Thoracic aorta endothelial cell (primary cell): ENCODE data around the gene TPM2. TPM values are rescaled to one million over a fixed set of nuclear protein-coding genes. Genes with fewer than 3 reads are reported as not detected.

Source experiments
- small RNA-seq: library from RNA; depleted of rRNA; stranded (forward); fragments of <200 nt; gene quantifications from one replicate; pipeline ENCODE3, GENCODE V24; 2012
- total RNA-seq: library from RNA; depleted of rRNA; stranded (reverse); fragments of >200 nt; gene quantifications from 2 replicates; pipeline ENCODE4 v1.2.3, GENCODE V29; 2012

TPM2 gene
- total RNA-seq = 122 and 178 TPM in 2 replicates

GRCh38 chr9:35689542-35690293, at the start of gene TPM2:
Gene TPM2 (minus strand): TSS chr9:35689925. CDS start chr9:35689817, 108 bp downstream.

GRCh38 chr9:35732185-35732799, 42.6 kb upstream of the TPM2 start, which contains the start of the genes CREB3 and TLN1:
Gene CREB3 (plus strand): TSS chr9:35732666. CDS start chr9:35732773, 107 bp downstream.
Gene TLN1 (minus strand): TSS chr9:35732195. CDS start chr9:35725694, 6,501 bp downstream.

GRCh38 chr9:35673132-35674024, 16.3 kb downstream of the TPM2 start, which contains the start of gene CA9:
Gene CA9 (plus strand): TSS chr9:35673928. CDS start chr9:35673960, 32 bp downstream.

GRCh38 chr9:35664531-35665470, 24.9 kb downstream of the TPM2 start, which contains the start of gene ARHGEF39:
Gene ARHGEF39 (minus strand): TSS chr9:35665195. CDS start chr9:35665169, 26 bp downstream.

GRCh38 chr9:35658137-35658967, 31.4 kb downstream of the TPM2 start, which contains the start of gene CCDC107:
Gene CCDC107 (plus strand): TSS chr9:35658292. CDS start chr9:35658380, 88 bp downstream.

GRCh38 chr9:35657546-35658136, 32.1 kb downstream of the TPM2 start, which contains the start of gene RMRP:
Gene RMRP (minus strand): TSS chr9:35658019.

GRCh38 chr9:35650341-35651158, 39.2 kb downstream of the TPM2 start, which contains the start of gene SIT1:
Gene SIT1 (minus strand): TSS chr9:35650931. CDS start chr9:35650853, 78 bp downstream.

Small RNA genes within 50 kb of the gene (small RNA-seq; reads per million reads assigned to genes)
- gene MIR6853 = 0.63 reads per million
- not detected for gene RMRP
- gene RN7SL22P = not detected

Other genes with a start within 250 kb of the TPM2 start
- 18.9 and 34.7 TPM in 2 replicates for gene RUSC2, start 199.8 kb downstream of the TPM2 start, total RNA-seq
- 6.4 and 9.0 TPM in 2 replicates for gene TESK1, start 84.7 kb downstream of the TPM2 start, total RNA-seq
- gene CD72, start 71.5 kb downstream of the TPM2 start, total RNA-seq = not detected in 2 replicates
- not detected in 2 replicates for gene SIT1, start 39.0 kb downstream of the TPM2 start, total RNA-seq
- 17,175 and 23,866 TPM in 2 replicates for gene RMRP, start 31.9 kb downstream of the TPM2 start, total RNA-seq
- 6.7 and 7.0 TPM in 2 replicates for gene CCDC107, start 31.6 kb downstream of the TPM2 start, total RNA-seq
- 1.5 and 4.2 TPM in 2 replicates for gene ARHGEF39, start 24.7 kb downstream of the TPM2 start, total RNA-seq
- 0.14 TPM in 1 of 2 replicates, not detected in the other for gene CA9, start 16.0 kb downstream of the TPM2 start, total RNA-seq
- 359 and 362 TPM in 2 replicates for gene TLN1, start 42.3 kb upstream of the TPM2 start, total RNA-seq
- 40.8 and 60.0 TPM in 2 replicates for gene CREB3, start 42.7 kb upstream of the TPM2 start, total RNA-seq
- gene GBA2, start 59.3 kb upstream of the TPM2 start, total RNA-seq = 107 and 117 TPM in 2 replicates
- 14.2 and 18.5 TPM in 2 replicates for gene RGP1, start 59.4 kb upstream of the TPM2 start, total RNA-seq
- gene MSMP, start 64.4 kb upstream of the TPM2 start, total RNA-seq = 6.0 and 10.2 TPM in 2 replicates
- gene NPR2, start 101.7 kb upstream of the TPM2 start, total RNA-seq = 13.7 and 17.1 TPM in 2 replicates
- gene SPAG8, start 122.3 kb upstream of the TPM2 start, total RNA-seq = 0.13 and 0.22 TPM in 2 replicates
- gene HINT2, start 125.1 kb upstream of the TPM2 start, total RNA-seq = 13.9 and 15.2 TPM in 2 replicates
- gene FAM221B, start 138.8 kb upstream of the TPM2 start, total RNA-seq = not detected in 2 replicates
- gene TMEM8B, start 139.3 kb upstream of the TPM2 start, total RNA-seq = 0.53 and 0.65 TPM in 2 replicates
- not detected in 2 replicates for gene OR13J1, start 180.5 kb upstream of the TPM2 start, total RNA-seq
- gene HRCT1, start 216.3 kb upstream of the TPM2 start, total RNA-seq = 2.0 and 2.7 TPM in 2 replicates
- 10.6 and 17.7 TPM in 2 replicates for gene SPAAR, start 219.6 kb upstream of the TPM2 start, total RNA-seq